HepG2 (cell line): ENCODE measurements around the gene PLOD3. TPM values are rescaled to one million over a fixed set of nuclear protein-coding genes. Genes with fewer than 3 reads are reported as not detected.

ENCODE experiments used
- ATAC-seq: fragments of 200-7000 bp; cut with Tn5 transposase; 3 replicates; pipeline ENCODE4 v1.9.1; 2020; ENCODE audit warnings: mild to moderate bottlenecking, moderate library complexity
- BruUV-seq: library from RNA; stranded (reverse); fragments of 400-500 nt; replicated peaks from 2 replicates; lab custom pipeline; 2021; lab: Mats Ljungman, UMichigan
- CTCF ChIA-PET: fragments of 300-600 bp; formaldehyde crosslinking; extraction: SDS; loops from one replicate; lab custom pipeline; 2021; ENCODE audit warnings: low total read pairs, inconsistent platforms, low intra/inter-chr PET ratio; lab: Yijun Ruan, JAX
- POLR2A ChIA-PET: fragments of 350-600 bp; sonication (Branson Sonifier 250); formaldehyde crosslinking; loops from one replicate; lab custom pipeline; 2020; ENCODE audit warnings: antibody characterized with exemption, inconsistent platforms; lab: Yijun Ruan, JAX
- DNase-seq: peaks from one replicate; pipeline ENCODE4 v3.0.0-alpha.2; 2015; ENCODE audit warnings: low spot score
- FAIRE-seq: peaks from 3 replicates; lab custom pipeline; 2011; peaks lifted over from hg19 to GRCh38; lab: Jason Lieb, UNC
- H2AFZ ChIP-seq: one replicate; pipeline ENCODE4 v1.6.1; 2011; ENCODE audit warnings: low read length, inconsistent platforms
- H3K27ac ChIP-seq: fragments of 300-600 bp; 3 replicates; pipeline ENCODE4 v1.8.0; 2011; ENCODE audit warnings: mixed run types, mild to moderate bottlenecking, mixed read lengths, low read length, inconsistent platforms; ENCODE audit not compliant: insufficient read depth; ENCODE audit errors: extremely low read length
- H3K27me3 ChIP-seq, 2 experiments: fragments of 200-600 bp in 1 of 2; 2 replicates in 1 of 2; 3 replicates in 1 of 2; pipeline versions ENCODE4 v1.6.0 to v1.8.0; 2011; ENCODE audit warnings: low read length in 2 of 2, mild to moderate bottlenecking in 2 of 2, moderate library complexity in 2 of 2, inconsistent platforms in 1 of 2; ENCODE audit not compliant: insufficient read depth in 2 of 2, control insufficient read depth in 1 of 2
- H3K36me3 ChIP-seq, 2 experiments: fragments of 200-600 bp in 1 of 2; replicated peaks in 1 of 2; 2 replicates in 1 of 2; 3 replicates in 1 of 2; pipeline versions ENCODE4 v1.5.1 to v1.8.0; 2011; ENCODE audit warnings: low read length in 2 of 2, inconsistent platforms in 1 of 2; ENCODE audit not compliant: insufficient read depth in 2 of 2, control insufficient read depth in 1 of 2
- H3K4me1 ChIP-seq: 2 replicates; pipeline ENCODE4 v1.5.1; 2012; ENCODE audit warnings: low read length, inconsistent platforms; ENCODE audit not compliant: insufficient read depth
- H3K4me2 ChIP-seq: 2 replicates; pipeline ENCODE4 v1.6.0; 2011; ENCODE audit warnings: low read depth, low read length, inconsistent platforms
- H3K4me3 ChIP-seq, 3 experiments: fragments of 200-600 bp in 1 of 3; sonication (generic), shearing (Covaris generic) in 1 of 3; replicated peaks in 1 of 3; 2 replicates each; pipeline ENCODE4 v1.5.1; 2011 to 2016; ENCODE audit warnings: low read length in 3 of 3, inconsistent platforms in 2 of 3, low read depth in 2 of 3, mild to moderate bottlenecking in 2 of 3, control low read depth in 1 of 3, mixed read lengths in 1 of 3; ENCODE audit not compliant: insufficient read depth in 1 of 3
- H3K79me2 ChIP-seq: one replicate; pipeline ENCODE4 v1.6.1; 2011; ENCODE audit warnings: low read length, inconsistent platforms; ENCODE audit not compliant: insufficient read depth
- H3K9ac ChIP-seq: 2 replicates; pipeline ENCODE4 v1.6.0; 2011; ENCODE audit warnings: mild to moderate bottlenecking, low read depth, low read length, inconsistent platforms; ENCODE audit not compliant: insufficient read depth
- H3K9me3 ChIP-seq: 2 replicates; pipeline ENCODE4 v1.5.1; 2012; ENCODE audit warnings: mild to moderate bottlenecking, low read length
- H4K20me1 ChIP-seq: 2 replicates; pipeline ENCODE4 v1.6.0; 2011; ENCODE audit warnings: inconsistent platforms, mild to moderate bottlenecking, low read length, moderate library complexity; ENCODE audit not compliant: insufficient read depth
- CREB1 ChIP-seq, 2 experiments: fragments of 450-650 bp in 1 of 2; IDR thresholded peaks; 2 replicates each; pipeline ENCODE4 v1.6.1; 2016 to 2017; ENCODE audit warnings: control low read depth in 1 of 2, mild to moderate bottlenecking in 1 of 2, missing compliant biosample characterization in 1 of 2, missing genetic modification characterization in 1 of 2
- ELF1 ChIP-seq: sonication (generic); formaldehyde crosslinking; IDR thresholded peaks from 2 replicates; pipeline ENCODE4 v1.4.0; 2020; ENCODE audit warnings: missing genetic modification reagents
- HNRNPUL1 ChIP-seq: fragments of 200-400 bp; formaldehyde crosslinking; IDR thresholded peaks from 2 replicates; pipeline ENCODE4 v1.6.1; 2017; ENCODE audit warnings: low read depth, mild to moderate bottlenecking, low read length, moderate library complexity
- IKZF4 ChIP-seq: sonication (generic); formaldehyde crosslinking; IDR thresholded peaks from 2 replicates; pipeline ENCODE4 v1.5.1; 2020; ENCODE audit warnings: borderline replicate concordance, mild to moderate bottlenecking, low read depth, missing genetic modification reagents; ENCODE audit errors: not compliant biosample characterization
- JUN ChIP-seq: sonication (generic); formaldehyde crosslinking; IDR thresholded peaks from 2 replicates; pipeline ENCODE4 v1.4.0; 2020; ENCODE audit warnings: mild to moderate bottlenecking, missing genetic modification reagents
- KLF12 ChIP-seq: sonication (generic); formaldehyde crosslinking; IDR thresholded peaks from 2 replicates; pipeline ENCODE4 v1.4.0; 2020; ENCODE audit warnings: missing genetic modification reagents, borderline replicate concordance
- RBFOX2 ChIP-seq: fragments of 200-400 bp; formaldehyde crosslinking; IDR thresholded peaks from 2 replicates; pipeline ENCODE4 v1.6.1; 2017; ENCODE audit warnings: low read depth, mild to moderate bottlenecking, low read length
- SATB2 ChIP-seq: sonication (generic); formaldehyde crosslinking; IDR thresholded peaks from 2 replicates; pipeline ENCODE4 v1.5.0; 2020; ENCODE audit warnings: missing genetic modification reagents
- STAG1 ChIP-seq: sonication (generic); formaldehyde crosslinking; IDR thresholded peaks from 2 replicates; pipeline ENCODE4 v1.4.0; 2020; ENCODE audit warnings: missing genetic modification reagents
- TAF1 ChIP-seq: sonication (generic); formaldehyde crosslinking; IDR thresholded peaks from 2 replicates; pipeline ENCODE4 v1.4.0; 2020; ENCODE audit warnings: missing genetic modification reagents
- TGIF2 ChIP-seq: IDR thresholded peaks from 2 replicates; pipeline ENCODE4 v1.6.1; 2016; ENCODE audit warnings: control low read depth, missing compliant biosample characterization
- ZKSCAN5 ChIP-seq: sonication (generic); formaldehyde crosslinking; IDR thresholded peaks from 2 replicates; pipeline ENCODE4 v1.5.1; 2020; ENCODE audit warnings: mild to moderate bottlenecking, missing genetic modification reagents
- ZNF607 ChIP-seq: sonication (generic); formaldehyde crosslinking; IDR thresholded peaks from 2 replicates; pipeline ENCODE4 v1.5.1; 2020; ENCODE audit warnings: missing genetic modification reagents, mild to moderate bottlenecking, borderline replicate concordance
- ZNF850 ChIP-seq: sonication (generic); formaldehyde crosslinking; conservative IDR thresholded peaks from 2 replicates; pipeline ENCODE4 v1.9.0; 2021; ENCODE audit warnings: mild to moderate bottlenecking, missing genetic modification reagents
- WGBS: methylation state at CpG from one replicate; pipeline ENCODE4 v1.1.6; 2017; ENCODE audit warnings: low lambda C conversion rate; 5-methylcytosine and 5-hydroxymethylcytosine counted together
- in situ Hi-C: cut with HindIII; loops from 2 replicates; pipeline ENCODE4 v1.10.0; 2017; ENCODE audit warnings: low pct_unique_long_range_greater_than_20kb; ENCODE audit not compliant: extremely low pct_ligation_motif_present
- intact Hi-C: fragments of 100-400 bp; cut with micrococcal nuclease; formaldehyde crosslinking; loops from one replicate; pipeline ENCODE4 v1.10.0; 2022; ENCODE audit not compliant: unreplicated experiment
- polyA plus RNA-seq, 8 experiments: library from polyadenylated mRNA; depleted of rRNA in 3 of 8; stranded (reverse) in 7 of 8; unstranded in 1 of 8; fragments of >200 nt; fragmentation: Illumina TruSeq in 4 of 8; extraction: Trizol in 4 of 8; gene quantifications; 2 replicates each; pipeline versions ENCODE4 v1.2.1 to v1.2.3, GENCODE V29; 2011 to 2016; ENCODE audit warnings: low read depth in 4 of 8, missing spikeins in 1 of 8, mixed read lengths in 1 of 8; ENCODE audit not compliant: insufficient read depth in 1 of 8
- total RNA-seq, 5 experiments: library from RNA; depleted of rRNA; stranded (reverse); fragments of >200 nt; fragmentation: Illumina TruSeq; extraction: Trizol; gene quantifications; 2 replicates each; pipeline ENCODE4 v1.2.3, GENCODE V29; 2016; ENCODE audit warnings: low read depth in 1 of 5
- TF ChIP-seq, protein P1 (sequence below): sonication (generic); formaldehyde crosslinking; IDR thresholded peaks from 2 replicates; pipeline ENCODE4 v1.4.0; 2020; ENCODE audit warnings: mild to moderate bottlenecking, missing genetic modification reagents
- TF ChIP-seq, protein P2 (sequence below): sonication (generic); formaldehyde crosslinking; IDR thresholded peaks from 2 replicates; pipeline ENCODE4 v1.8.1; 2022; ENCODE audit warnings: low read depth, mild to moderate bottlenecking, missing genetic modification reagents
- TF ChIP-seq, protein P3 (sequence below), 2 experiments: fragments of 450-650 bp in 1 of 2; sonication (generic) in 1 of 2; formaldehyde crosslinking; IDR thresholded peaks; 2 replicates each; pipeline versions ENCODE4 v1.5.0 to v1.8.0; 2020 to 2022; ENCODE audit warnings: mild to moderate bottlenecking in 1 of 2, missing genetic modification reagents in 1 of 2

PLOD3 gene
- total and polyA plus RNA-seq, 2 of the 13 experiments (the other 11 are each of a cell fraction or from before 2014, with no cell fraction given): 65.8 to 67.4 TPM

DNA sequence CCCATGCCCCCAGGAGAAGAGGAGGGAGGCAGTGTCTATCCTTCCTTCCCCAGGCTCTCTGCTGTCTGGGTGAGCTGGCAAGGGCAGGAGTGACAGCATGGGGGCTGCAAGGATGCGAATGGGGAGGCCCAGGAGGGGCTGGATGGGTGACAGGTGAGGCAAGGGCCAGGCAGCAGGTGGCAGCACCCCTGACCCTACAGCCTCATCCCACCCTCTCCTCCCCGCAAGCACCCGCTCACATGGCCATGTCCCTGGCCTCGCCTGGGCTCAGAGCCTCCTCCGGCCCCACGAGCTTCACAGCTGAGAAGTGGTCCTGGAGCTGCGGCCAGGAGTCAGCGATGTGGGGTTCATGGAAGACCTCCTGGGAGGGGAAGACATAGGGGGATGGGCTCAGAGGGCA, 5.4 kb downstream of the PLOD3 start (continued):
- TF ChIP-seq RBFOX2 (peak; percentile 63), STAG1 (0 out of 2 replicates have a peak, but pooled peaks have one; percentile 14)

DNA sequence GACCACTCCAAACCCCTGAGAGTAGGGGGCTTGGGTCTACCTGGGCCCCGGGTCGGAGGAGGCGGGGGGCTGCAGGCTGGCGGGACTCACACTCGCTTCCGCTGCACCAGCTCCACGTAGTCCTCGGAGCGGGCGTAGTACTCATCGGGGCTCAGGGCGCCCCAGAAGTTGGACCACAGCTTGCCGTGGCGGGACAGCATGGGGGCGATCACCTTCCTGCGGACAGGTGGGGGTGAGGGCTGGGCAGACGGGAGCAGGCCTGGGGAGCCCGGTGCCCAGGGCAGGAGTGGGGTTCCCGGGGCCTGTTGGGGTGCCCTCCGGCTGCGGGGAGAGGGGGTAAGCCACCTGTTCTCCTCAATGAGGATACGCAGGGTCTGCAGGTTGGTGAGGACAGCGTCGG, 5.9 kb downstream of the PLOD3 start:
- no peak overlapping the region for H3K4me2 ChIP-seq
- H3K4me3 ChIP-seq: no peak overlapping the region
- no peaks in the 10 kb centered on the region for H3K27me3 ChIP-seq
- ATAC-seq: no peak; the same call in 2 of the 3 replicates
- no peak overlapping the region for H2AFZ ChIP-seq
- ChIA-PET CTCF (no interaction called here), POLR2A (interaction anchor here (1.1 to 11.2 kb wide), 2 partner anchors 8 to 26 kb away, joined by 3 to 202 read pairs; partner anchors contain the start of genes CLDN15 and MOGAT3)
- 95% methylated on average over 7 of the region's 24 CpGs for WGBS
- H3K9ac ChIP-seq: no peak overlapping the region
- H3K36me3 ChIP-seq: peaks cover 14 to 26% of the 10 kb centered on the region in 2 experiments; a peak in 4 of 5 replicates
- in situ Hi-C loops (no loop called here), intact Hi-C loops (no loop called here)
- no TSS peak for BruUV-seq
- H3K79me2 ChIP-seq: peaks cover 7% of the 10 kb centered on the region
- no peak for DNase-seq
- H4K20me1 ChIP-seq: no peaks in the 10 kb centered on the region
- H3K27ac ChIP-seq: no peak overlapping the region
- peaks cover 19% of the 10 kb centered on the region for H3K4me1 ChIP-seq
- no peaks in the 10 kb centered on the region for H3K9me3 ChIP-seq
- FAIRE-seq: no peak
- TF ChIP-seq KLF12 (no peak), ELF1 (no peak), ZNF850 (CRISPR knock-in tag) (no peak), HNRNPUL1 (no peak), IKZF4 (CRISPR knock-in tag) (no peak), TGIF2 (no peak), CREB1 (IDR thresholded peaks at IDR 0.05) (no peak), CREB1 (CRISPR knock-in tag; IDR thresholded peaks at IDR 0.05) (no peak), TAF1 (no peak), JUN (CRISPR knock-in tag) (no peak), ZKSCAN5 (CRISPR knock-in tag) (no peak), ZNF607 (no peak), SATB2 (no peak)
- TF ChIP-seq, protein P1, sequence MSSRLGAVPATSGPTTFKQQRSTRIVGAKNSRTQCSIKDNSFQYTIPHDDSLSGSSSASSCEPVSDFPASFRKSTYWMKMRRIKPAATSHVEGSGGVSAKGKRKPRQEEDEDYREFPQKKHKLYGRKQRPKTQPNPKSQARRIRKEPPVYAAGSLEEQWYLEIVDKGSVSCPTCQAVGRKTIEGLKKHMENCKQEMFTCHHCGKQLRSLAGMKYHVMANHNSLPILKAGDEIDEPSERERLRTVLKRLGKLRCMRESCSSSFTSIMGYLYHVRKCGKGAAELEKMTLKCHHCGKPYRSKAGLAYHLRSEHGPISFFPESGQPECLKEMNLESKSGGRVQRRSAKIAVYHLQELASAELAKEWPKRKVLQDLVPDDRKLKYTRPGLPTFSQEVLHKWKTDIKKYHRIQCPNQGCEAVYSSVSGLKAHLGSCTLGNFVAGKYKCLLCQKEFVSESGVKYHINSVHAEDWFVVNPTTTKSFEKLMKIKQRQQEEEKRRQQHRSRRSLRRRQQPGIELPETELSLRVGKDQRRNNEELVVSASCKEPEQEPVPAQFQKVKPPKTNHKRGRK (CRISPR knock-in tag): no peak
- TF ChIP-seq, protein P2, sequence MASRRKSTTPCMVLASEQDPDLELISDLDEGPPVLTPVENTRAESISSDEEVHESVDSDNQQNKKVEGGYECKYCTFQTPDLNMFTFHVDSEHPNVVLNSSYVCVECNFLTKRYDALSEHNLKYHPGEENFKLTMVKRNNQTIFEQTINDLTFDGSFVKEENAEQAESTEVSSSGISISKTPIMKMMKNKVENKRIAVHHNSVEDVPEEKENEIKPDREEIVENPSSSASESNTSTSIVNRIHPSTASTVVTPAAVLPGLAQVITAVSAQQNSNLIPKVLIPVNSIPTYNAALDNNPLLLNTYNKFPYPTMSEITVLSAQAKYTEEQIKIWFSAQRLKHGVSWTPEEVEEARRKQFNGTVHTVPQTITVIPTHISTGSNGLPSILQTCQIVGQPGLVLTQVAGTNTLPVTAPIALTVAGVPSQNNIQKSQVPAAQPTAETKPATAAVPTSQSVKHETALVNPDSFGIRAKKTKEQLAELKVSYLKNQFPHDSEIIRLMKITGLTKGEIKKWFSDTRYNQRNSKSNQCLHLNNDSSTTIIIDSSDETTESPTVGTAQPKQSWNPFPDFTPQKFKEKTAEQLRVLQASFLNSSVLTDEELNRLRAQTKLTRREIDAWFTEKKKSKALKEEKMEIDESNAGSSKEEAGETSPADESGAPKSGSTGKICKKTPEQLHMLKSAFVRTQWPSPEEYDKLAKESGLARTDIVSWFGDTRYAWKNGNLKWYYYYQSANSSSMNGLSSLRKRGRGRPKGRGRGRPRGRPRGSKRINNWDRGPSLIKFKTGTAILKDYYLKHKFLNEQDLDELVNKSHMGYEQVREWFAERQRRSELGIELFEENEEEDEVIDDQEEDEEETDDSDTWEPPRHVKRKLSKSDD: no peak
- TF ChIP-seq, protein P3, sequence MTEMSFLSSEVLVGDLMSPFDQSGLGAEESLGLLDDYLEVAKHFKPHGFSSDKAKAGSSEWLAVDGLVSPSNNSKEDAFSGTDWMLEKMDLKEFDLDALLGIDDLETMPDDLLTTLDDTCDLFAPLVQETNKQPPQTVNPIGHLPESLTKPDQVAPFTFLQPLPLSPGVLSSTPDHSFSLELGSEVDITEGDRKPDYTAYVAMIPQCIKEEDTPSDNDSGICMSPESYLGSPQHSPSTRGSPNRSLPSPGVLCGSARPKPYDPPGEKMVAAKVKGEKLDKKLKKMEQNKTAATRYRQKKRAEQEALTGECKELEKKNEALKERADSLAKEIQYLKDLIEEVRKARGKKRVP (CRISPR knock-in tag; IDR thresholded peaks at IDR 0.05): no peak
